ENCODE measurements around the gene OLIG2.

The OLIG2 gene

GRCh38 chr21:33069994-33070743 lies 44.4 kb downstream of the OLIG2 start, which contains the start of gene OLIG1:
Gene OLIG1 (plus strand): TSS chr21:33070141. CDS start chr21:33070247, 106 bp downstream.
- POLR2A ChIA-PET, result no interaction called here
- TF ChIP-seq CTCF (IDR thresholded peaks at IDR 0.05; ENCODE audit: control extremely low read depth, extremely low read depth, low read depth, missing control alignments), result no peak
- CTCF ChIA-PET, result no interaction called here
- DNase-seq (ENCODE audit: extremely low spot score), result no peak

- ChIA-PET POLR2A (no interaction called here), CTCF (no interaction called here)
- no peak for DNase-seq (ENCODE audit: extremely low spot score)
- TF ChIP-seq CTCF (IDR thresholded peaks at IDR 0.05; ENCODE audit: control extremely low read depth, extremely low read depth, low read depth, missing control alignments), result no peak
Measured at GRCh38 chr21:33070744-33070997, 44.9 kb downstream of the OLIG2 start.

GRCh38 chr21:33070998-33071769 lies 45.4 kb downstream of the OLIG2 start:
- no peak for TF ChIP-seq CTCF (IDR thresholded peaks at IDR 0.05; ENCODE audit: control extremely low read depth, extremely low read depth, low read depth, missing control alignments)
- POLR2A ChIA-PET, result no interaction called here
- CTCF ChIA-PET, result interaction anchor here (1.4 to 1.6 kb wide), 2 partner anchors 17 to 57 kb away, joined by 4 to 7 read pairs; no protein-coding TSS in a partner anchor
- no peak for DNase-seq (ENCODE audit: extremely low spot score)

- POLR2A ChIA-PET, result no interaction called here
- TF ChIP-seq CTCF (IDR thresholded peaks at IDR 0.05; ENCODE audit: control extremely low read depth, extremely low read depth, low read depth, missing control alignments), result no peak
- no peak for DNase-seq (ENCODE audit: extremely low spot score)
- CTCF ChIA-PET, result interaction anchor here (1.1 to 1.6 kb wide), 4 partner anchors 9 to 155 kb away, joined by 3 to 7 read pairs (median 4); no protein-coding TSS in a partner anchor
Measured at GRCh38 chr21:33071770-33072306, 46.1 kb downstream of the OLIG2 start.

- no peak for TF ChIP-seq CTCF (IDR thresholded peaks at IDR 0.05; ENCODE audit: control extremely low read depth, extremely low read depth, low read depth, missing control alignments)
- POLR2A ChIA-PET, result no interaction called here
- CTCF ChIA-PET, result interaction anchor here (1.0 to 1.1 kb wide), 2 partner anchors 20 to 79 kb away, joined by 3 read pairs; no protein-coding TSS in a partner anchor
- DNase-seq (ENCODE audit: extremely low spot score), result no peak
Measured at GRCh38 chr21:33073636-33074035, 47.9 kb downstream of the OLIG2 start.

GRCh38 chr21:33075128-33075527 lies 49.4 kb downstream of the OLIG2 start:
- no peak for DNase-seq (ENCODE audit: extremely low spot score)
- POLR2A ChIA-PET, result no interaction called here
- no peak for TF ChIP-seq CTCF (IDR thresholded peaks at IDR 0.05; ENCODE audit: control extremely low read depth, extremely low read depth, low read depth, missing control alignments)
- CTCF ChIA-PET, result no interaction called here

Data from GM10248 (cell line).